ENCODE results near the gene PDS5A.
"Not testable (repeated sequence)": the region's sequence is repeated elsewhere in the genome, so short reads cannot be mapped to it uniquely, and the experiment has no call there.

PDS5A gene

DNA sequence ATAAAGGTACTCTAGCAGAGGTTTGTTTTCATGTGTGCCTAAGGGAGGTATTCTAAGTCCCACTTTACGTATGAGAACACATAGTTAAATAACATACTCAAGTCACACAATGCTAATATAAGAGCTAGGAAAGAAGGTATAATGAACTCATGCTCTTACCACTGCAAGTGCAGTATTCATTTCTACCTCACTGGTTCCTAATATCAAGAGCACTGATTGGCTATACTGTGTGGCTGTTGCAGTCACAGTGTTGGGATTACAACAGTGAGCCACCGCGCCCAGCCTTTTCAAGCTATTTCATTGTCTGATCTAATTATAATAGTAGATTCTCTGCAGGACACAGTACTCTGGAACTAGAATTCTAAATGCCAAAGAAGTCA lies 84.0 kb downstream of the PDS5A start:
- FAIRE-seq, result no peak

DNA sequence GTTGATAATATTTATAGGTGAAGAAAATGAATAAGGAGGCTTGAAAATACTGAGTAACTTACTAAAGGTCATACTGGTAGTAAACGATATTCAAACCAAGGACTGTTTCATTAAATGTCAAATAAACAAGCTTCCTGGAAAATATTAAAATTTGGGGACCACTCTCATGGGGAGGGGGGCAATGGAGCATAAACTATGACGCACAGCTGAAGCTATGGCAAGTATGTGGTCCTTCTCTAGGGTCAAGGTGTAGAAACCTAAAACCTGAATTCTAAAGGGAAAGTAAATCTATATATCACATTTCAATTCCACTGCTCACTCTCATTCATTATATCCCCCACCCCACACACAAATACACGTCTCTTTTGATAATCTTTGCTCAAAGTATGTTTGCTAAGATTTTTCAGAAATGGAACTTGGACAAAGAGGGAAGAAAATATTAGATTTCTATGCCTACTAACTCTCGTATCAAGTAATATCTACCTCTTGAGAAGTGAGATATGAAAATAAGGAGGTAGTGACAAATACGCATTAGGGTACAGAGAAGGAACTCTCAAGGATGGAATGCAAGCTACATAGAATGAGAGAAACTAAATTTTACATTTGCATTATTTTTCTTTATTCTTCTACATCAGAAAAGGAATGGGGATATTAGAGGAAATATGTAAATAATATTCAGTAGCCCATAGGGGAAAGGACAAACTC lies 84.6 kb downstream of the PDS5A start:
- FAIRE-seq, result no peak

DNA sequence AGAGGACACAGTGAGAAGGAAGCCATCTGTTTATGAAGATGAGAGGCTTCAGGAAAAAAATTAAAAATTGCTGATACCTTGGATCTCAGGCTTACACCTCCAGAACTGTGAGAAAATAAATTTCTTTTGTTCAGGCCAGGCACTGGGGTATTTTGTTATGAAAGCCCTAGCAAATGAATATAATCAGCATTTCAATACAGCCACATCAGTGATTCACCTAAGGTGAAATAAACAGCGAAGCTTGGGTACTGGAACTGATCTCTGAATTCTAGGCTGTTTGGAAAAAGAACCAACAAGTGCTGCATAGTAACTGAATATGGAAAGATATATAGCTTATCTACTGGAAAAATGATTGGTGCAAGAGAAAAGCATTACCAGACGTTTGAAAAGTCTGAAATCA lies 88.5 kb downstream of the PDS5A start:
- FAIRE-seq, result no peak

GRCh38 chr4:39888541-39888940 lies 89.2 kb downstream of the PDS5A start:
- peak; percentile 30 for FAIRE-seq

DNA sequence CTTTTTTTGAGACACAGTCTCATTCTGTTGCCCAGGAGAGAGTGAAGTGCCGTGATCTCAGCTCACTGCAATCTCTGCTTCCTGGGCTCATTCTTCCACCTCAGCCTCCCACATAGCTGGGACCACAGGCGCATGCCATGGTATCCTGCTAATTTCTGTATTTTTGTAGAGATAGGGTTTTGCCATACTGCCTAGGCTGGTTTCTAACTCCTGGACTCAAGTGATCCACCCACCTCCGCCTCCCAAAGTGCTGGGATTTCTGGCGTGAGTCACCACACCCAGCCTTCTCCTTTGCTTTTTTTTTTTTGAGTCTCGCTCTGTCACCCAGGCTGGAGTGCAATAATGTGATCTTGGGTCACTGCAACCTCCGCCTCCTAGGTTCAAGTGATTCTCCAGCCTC lies 94.1 kb downstream of the PDS5A start:
- no peak for FAIRE-seq

GRCh38 chr4:39881789-39882188 lies 95.9 kb downstream of the PDS5A start:
- no peak for FAIRE-seq

DNA sequence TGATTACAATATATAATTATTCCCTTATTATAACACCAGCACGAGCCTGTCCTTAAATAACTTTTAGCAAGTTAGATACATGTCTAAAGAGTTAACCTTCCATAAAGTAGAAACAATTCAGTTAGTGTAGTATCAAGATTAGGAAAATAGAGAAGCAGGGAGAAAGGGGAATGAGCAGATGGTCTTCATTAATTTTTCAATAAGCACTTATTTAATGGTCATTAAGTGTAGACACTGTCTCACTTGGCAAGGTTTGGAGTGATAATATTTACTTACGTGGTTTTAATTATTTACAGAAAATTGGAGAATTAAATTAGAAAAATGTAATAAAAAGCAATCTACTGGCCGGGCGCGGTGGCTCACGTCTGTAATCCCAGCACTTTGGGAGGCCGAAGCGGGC lies 99.7 kb downstream of the PDS5A start:
- no peak for FAIRE-seq

DNA sequence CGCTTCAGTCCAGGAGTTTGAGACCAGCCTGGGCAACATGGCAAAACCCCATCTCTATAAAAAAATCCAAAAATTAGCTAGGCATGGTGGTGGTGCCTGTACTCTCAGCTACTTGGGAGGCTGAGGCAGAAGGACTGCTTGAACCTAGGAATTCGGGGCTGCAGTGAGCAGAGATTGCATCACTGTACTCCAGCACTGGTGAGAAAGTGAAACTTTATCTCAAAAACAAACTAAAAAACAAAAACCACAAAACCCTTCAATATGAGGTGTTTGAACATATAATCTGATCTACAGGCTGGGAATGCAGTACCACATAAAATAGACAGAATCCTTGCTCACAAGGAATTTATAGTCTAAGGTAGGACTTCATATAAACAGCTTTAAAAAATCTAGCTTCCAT lies 103.9 kb downstream of the PDS5A start:
- no peak for FAIRE-seq

- no peak for FAIRE-seq
Measured at GRCh38 chr4:39865280-39865679, 112.4 kb downstream of the PDS5A start.

DNA sequence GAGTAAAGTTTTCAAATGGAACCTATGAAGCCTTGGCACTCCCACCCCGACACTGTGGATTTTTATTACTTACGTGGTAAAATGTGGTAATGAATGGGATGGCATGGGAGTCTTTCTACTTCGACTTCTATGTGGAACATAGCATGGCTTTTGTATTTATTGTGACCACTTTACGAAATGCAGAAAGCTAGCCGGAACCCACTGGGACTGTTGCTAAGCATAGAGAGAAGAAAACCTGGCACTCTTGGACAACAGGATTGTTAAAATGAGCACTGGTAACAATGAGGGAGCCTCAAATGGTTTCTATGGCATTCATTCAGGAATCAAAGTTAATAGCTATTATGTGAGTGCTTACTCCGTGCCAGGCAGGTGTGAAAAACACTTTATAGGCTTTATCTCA lies 113.3 kb downstream of the PDS5A start:
- no peak for FAIRE-seq

DNA sequence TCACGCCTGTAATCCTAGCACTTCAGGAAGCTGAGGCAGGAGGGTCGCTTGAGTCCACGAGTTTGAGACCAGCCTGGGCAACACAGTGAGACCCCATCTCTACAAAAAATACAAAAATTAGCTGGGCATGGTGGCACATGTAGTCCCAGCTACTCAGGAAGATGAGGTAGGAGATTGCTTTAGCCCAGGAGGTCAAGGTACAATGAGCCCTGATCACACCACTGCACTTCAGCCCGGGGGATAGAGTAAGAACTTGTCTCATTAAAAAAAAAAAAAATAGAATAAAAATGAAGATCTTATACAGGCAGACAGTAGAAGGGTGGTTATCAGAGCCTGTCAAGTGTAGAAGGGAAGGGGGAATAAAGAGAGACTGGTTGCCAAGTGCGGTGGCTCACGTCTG lies 116.9 kb downstream of the PDS5A start:
- FAIRE-seq, result no peak

- FAIRE-seq, result peak; percentile 17
Measured at GRCh38 chr4:39855909-39856512, 121.7 kb downstream of the PDS5A start.

- FAIRE-seq, result no peak
Measured at GRCh38 chr4:39852636-39853035, 125.1 kb downstream of the PDS5A start.

DNA sequence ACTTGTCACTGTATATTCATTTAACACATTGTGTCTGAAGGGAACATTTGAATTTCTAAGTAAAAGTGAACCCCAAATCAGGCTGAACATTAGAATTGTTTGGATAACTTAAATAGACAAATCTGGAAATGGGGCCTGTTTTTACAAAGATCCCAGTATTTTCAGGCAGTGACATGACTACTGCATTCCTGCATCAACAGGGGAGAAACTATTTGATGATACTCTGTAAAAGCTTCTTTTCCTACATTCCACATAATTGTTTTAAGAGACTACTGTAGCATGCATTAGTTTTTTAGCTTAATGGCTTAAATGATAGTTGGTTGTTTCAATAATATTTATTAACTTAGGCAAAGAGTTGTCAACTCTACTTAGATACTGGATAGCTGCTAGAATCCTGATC lies 127.0 kb downstream of the PDS5A start:
- no peak for FAIRE-seq

GRCh38 chr4:39846705-39847104 lies 131.0 kb downstream of the PDS5A start:
- FAIRE-seq, result peak; percentile 3

- FAIRE-seq, result no peak
Measured at GRCh38 chr4:39846120-39846519, 131.6 kb downstream of the PDS5A start.

GRCh38 chr4:39841894-39842293 lies 135.8 kb downstream of the PDS5A start:
- FAIRE-seq, result no peak

- FAIRE-seq, result not testable (repeated sequence)
Measured at GRCh38 chr4:39840516-39840915, 137.2 kb downstream of the PDS5A start.

DNA sequence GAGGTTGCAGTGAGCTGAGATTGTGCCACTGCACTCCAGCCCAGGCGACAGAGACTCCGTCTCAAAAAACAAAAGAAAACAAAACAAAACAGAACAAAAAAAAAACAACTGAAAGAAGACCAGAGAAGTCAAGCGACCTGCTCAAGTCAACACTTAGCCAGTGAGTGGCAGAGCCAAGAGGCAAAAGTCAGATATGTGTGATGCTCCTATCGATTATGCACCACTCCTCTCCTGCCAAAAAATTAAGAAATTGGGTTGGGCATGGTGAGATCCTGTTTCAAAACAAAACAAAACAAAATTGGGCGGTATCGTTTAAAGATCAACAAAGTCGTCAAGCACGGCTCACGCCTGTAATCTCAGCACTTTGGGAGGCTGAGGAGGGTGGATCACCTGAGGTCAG lies 137.7 kb downstream of the PDS5A start:
- FAIRE-seq, result no peak

- FAIRE-seq, result not testable (repeated sequence)
Measured at GRCh38 chr4:39838431-39838830, 139.3 kb downstream of the PDS5A start.

- FAIRE-seq, result no peak
Measured at GRCh38 chr4:39834269-39834668, 143.4 kb downstream of the PDS5A start.

GRCh38 chr4:39825741-39826231 lies 151.9 kb downstream of the PDS5A start:
- FAIRE-seq, result no peak

GRCh38 chr4:39825090-39825489 lies 152.6 kb downstream of the PDS5A start:
- peak; percentile 55 for FAIRE-seq

- FAIRE-seq, result peak; percentile 15
Measured at GRCh38 chr4:39823191-39823590, 154.5 kb downstream of the PDS5A start.

DNA sequence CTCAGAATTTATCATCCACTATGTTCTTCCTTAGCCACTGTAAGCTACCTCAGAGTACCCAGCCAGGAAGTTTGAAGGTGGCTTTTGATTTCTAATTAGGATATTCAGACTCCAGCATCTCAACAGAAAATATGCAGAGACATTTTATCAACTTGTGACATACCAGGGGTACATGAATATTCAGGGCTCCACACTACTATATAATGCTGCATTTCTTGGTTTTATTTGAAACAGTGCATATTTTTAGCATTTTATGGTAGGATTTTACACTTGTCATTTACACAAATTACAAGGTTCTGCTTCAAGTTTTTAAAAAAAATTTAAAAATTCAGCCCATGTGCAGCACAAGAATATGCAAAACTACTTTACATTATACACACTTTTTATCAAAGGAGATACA lies 155.0 kb downstream of the PDS5A start:
- FAIRE-seq, result no peak
